GM18526 (cell line): ENCODE data around the gene SPR.

Experiments
- POLR2A ChIP-seq: IDR thresholded peaks from 3 replicates; pipeline ENCODE4 v1.6.1; 2011; ENCODE audit not compliant: insufficient read length; ENCODE audit errors: extremely low read depth

SPR gene

DNA sequence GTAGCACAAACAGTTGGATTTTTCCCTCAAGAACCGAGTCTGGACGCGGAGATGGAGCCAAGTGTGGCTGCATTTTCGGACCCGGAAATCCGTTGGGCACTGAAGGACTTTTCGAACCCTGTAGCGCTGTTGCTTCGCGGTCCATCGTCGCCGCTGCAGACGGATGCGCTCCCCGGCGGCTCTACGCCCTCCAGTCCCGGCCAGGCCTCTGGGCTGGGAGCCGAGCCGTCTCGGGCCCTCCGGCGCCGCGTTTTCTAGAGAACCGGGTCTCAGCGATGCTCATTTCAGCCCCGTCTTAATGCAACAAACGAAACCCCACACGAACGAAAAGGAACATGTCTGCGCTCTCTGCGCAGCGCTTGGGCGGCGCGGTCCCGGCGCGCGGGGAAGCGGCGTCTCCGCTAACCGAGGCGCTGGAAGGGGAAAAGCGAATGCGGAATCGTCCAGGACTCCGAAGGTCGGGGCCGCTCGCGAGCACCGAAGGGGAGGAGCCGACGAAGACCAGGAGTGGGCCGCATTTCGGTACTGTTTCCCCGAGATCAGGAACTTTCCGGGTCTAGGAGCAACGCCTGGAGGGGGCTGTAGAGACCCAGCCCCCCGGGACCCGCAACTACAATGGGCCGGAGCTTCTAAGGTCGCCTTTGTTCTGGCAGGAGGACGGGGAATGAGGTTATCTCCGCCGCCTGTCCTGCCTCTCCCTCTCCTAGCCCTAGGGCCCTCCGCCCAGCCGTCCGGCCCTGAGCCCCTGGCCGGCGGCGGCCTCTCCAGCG lies 33.3 kb downstream of the SPR start:
- TF ChIP-seq POLR2A = no peak

DNA sequence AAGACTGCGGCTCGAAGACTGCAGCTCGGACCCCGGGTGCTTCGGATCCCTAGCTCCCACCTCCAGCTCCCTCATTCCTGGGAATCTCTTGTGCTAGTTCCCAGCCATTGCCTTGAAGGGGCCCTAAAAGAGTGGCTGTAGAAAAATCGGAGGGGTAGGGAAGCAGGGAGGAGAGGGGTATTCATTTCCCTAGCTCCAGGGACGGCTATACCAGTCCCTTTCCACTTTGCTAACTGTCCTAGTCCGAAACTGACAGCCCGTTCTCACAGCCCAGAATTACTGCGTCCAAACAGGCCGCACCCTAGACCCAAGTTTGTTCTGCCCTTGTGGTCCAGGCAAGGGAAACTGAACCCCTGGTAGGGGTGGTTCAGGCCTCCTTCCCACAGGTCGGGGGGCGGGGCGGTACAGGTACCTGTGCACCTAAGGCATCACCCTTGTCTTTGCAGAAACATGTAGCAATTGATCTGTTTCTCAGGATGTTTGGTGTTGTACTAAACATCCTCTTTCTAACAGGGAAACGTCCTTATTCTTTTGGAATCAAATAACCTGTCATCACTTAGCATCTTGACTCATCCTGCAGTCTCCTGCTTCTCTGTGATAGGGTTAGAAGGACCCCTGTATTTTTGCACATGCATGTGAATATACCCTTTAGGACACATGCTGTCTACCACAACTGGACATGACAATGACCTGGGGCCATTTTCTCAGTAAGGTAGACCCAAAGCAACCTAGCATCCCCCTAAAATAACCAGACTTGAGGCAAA lies 34.1 kb downstream of the SPR start:
- no peak for TF ChIP-seq POLR2A

DNA sequence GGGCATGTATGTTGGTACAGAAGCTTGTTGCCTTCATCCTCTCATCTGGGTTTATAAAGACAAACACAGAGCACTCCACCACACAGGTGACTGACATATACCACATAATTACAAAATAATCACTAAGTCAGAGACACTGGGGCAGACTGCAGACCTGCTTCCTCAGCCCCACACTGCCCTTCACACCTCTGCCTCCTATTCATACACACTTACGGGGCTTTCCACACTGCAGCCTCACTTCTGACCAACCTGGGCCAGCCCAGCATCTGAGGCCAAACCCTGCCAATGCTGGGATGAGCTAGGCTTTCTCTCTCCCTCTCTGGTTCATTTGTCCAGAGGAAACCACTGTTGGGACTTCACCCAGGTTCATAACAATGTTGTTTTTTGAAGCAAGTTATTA lies 34.6 kb downstream of the SPR start:
- no peak for TF ChIP-seq POLR2A

DNA sequence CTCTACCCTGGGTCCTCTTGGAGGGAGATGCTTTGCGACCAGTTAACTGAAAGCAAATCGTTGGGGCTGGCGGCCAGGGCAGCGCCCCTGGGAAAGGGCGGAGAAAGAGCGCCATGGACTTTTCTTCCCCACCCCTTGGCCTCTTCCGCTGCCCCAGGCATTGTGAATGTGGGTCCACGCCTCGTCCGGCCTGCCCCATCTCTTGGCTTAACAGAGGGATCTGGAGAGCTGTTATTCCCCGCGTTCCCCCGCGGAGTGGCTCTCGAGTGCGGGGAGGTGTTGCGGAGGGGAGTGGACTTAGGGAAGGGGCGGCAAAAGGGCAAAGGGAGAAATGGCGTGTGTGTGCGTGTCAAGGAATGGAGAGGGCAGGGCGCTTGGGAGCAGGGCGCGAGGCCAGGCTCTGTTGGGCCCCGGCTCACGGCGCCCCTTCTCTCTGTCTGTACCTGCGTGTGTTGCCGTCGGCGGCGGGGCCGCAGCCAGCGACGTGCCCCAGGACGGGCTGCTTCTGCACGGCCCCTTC lies 36.7 kb downstream of the SPR start:
- no peak for TF ChIP-seq POLR2A

DNA sequence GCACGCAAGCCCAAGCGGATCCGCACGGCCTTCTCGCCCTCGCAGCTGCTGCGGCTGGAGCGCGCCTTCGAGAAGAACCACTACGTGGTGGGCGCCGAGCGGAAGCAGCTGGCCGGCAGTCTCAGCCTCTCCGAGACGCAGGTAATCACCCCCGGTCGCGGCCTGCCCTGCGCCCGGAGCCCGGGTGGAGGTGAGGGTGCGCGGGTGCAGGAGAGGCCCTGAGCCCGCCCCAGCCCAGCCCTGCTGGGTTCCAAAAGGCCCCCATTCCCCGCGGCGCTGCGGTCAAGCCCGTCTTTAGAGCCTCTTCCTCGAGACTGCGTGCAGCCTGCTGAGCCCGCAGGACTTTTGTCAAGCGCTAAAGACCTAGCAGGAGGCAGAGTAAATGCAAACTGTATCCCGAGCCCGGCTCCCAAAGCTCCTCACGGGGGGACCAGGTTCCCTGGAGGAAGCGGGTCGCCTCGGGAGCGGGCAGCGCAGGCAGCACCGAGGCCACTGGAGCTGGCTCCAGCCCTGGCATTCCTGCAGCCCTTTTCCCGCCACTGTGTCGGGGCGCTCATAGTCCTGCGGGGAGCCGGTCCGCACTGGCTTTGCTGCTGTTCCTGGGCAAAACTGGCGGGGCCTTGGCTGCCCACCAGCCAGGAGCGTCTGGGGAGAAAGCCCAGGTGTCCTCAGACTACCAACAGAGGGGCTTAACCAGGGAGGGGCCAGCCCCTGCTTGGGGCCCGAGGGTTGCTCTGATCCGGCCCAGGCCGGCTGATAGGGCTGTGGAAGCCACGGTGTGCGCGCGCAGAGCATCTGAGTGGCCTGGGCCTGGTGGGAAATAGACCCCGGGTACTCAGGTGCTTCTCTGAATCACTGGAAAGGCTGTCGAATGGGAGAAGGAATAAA lies 37.4 kb downstream of the SPR start:
- no peak for TF ChIP-seq POLR2A

DNA sequence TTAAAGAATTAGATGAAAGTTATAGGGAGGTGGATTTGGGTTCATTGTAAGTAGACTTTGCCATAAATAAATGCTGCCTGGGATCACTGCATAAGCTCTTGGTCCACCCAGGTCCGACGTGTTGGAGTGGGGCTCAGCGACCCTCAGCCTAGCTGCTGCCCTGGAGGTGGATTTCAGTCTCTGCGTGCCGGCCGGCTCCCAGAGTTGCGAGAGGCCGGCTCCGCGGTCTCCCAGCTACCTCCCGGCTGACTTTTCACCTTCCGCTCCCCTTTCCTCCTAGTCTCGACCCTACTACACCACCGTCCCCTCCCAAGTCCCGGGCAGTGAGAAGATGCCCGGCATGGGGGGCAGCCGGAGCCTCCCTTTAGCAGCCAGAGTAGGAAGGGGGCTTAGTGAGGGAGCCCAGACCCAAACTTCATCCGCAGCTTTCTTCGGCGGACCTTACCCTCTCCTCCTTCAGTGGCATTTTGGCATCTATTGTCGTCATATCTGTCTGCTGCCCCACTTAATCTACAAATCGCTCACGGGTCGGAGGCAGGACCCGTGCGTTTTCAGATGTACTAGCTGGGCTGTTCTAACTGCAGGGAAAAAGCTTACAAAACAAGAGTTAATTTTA lies 38.2 kb downstream of the SPR start:
- TF ChIP-seq POLR2A = no peak

DNA sequence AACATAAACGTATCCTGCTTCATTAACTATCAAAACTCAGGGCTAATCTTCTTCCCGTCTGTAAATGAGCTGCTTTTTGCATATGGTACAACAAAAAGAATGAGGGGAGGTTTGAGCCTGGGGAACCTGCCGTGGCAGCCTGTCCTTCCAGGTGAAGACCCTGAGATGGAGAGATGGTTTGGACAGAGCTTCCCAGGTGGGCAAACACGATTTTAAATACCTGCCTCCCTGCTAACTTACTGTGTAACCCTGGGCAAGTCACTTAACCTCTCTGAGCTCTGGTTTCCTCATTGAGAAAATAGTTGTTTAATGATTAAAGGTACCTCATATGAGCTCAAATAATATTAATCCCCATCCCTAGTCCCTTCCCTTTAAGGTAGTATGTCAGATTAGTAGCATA lies 39.2 kb downstream of the SPR start:
- no peak for TF ChIP-seq POLR2A

DNA sequence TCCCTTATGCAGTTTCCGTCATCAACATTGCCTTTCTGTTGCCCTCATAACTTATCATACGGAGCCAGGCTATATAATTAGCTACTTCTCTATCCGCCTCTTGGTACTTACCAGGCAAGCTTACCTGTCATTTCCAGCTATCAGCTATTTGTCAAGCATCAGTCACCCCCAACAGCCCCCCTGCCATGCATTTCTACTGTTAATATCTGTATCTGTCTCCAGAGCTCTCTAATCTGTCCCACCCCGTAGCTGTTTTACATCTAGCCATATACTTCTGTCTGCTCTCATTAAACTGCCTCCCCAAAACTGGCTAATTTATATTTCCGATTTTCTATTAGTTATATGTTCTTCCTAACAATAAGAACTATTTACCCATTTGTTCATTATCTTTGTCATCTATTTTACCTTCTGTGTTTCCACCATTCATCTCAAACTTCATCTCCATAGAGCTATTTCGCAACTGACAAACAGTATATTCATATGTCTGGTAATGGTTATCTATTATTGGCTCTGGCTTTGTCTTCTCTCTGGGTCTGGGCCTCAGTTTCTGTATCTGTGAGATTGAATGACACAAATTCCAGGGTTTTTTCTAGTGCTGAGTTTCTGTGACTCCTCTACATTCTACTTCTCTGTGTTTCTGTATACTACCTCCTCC lies 39.7 kb downstream of the SPR start:
- TF ChIP-seq POLR2A = no peak

DNA sequence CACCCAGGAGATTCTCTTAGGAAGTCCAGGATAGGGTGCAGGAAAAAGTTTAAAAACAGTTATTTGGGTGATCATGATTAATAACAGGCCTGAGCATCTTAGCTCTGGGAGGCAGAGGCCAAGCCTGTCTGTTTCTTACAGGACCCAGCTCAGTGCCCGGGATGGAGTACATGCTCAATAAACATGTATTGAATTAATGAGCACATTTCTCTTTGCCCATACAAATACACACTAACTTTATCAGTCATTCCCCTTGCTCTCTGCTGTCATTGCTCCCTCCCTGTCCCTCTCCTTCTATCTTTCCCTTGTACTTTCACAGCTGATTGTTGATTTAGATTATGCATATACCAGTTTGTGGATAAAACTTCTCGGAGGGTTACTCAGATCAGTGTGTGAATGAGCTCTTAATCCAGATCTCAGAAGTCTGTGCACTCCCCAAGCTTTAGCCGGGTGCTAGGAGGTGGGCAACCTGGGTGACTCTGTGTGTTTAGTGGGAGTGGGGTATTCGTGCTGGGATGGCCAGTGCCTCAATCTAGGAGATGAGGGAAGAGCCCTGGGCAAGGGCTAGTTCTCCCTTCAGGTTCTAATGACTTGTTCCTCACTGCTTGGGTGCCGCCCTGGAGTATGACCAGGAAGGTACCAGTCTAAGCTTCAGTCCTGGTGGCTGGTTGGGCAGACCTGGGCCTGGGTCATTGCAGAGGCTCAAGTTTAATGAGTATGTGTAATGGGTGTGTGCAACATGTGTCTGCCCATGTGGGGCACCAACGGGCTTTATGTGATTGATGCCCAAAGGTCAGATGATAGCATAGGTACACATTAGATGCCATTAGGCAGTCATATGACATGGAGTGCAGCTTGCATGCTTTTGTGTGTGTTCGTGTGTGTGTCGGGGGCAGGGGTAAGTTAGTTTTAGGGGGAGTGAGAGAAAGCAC lies 40.7 kb downstream of the SPR start:
- no peak for TF ChIP-seq POLR2A

DNA sequence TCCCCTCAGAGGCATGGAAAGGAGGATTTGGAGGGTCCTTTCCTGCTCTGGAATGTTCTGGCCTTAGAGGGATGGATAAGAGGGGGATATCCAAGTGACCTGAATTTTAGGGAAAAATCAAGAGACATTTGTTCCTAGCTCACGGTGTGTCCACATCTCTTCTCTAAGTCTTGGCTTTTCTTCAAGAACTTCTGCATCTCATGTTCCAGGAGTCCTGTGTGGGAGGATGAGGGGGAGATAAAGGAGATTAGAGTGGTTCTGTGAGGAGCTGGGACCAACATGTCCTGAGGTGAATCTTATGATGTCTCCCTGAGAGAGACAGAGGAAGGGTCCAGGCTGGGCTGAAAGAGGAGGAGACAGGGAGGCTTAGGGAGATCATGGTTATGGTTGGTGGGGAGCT lies 41.8 kb downstream of the SPR start:
- no peak for TF ChIP-seq POLR2A

DNA sequence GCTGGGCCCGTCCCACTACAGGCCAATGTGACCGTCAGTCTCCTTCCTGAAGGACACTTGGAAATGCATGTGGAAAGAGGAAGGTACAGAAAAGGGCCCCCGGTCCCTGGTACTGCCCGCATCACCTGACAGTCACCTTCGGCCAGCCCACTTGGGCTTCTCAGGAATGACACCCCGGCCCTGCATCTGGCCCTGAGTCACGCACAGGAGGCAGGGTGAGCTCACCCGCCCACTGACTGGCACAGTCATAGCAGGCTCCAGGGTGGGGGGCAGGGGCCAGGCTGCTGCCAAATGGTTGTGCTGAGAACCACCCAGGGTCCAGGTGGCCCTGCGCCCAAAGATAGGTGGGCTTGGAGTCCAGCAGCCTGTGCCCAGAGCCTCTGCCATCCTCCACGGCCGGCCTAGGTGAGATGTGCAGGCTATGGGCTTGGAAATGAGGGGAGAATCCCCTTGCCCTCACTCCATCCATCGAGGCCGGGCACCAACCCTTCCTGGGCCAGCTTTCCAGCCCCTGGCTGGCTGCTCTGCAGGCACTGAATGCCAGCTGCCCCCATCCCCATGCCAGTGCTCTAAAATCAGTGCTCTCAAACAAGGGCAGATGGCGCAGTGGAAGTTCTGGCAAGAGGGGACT lies 44.2 kb downstream of the SPR start:
- TF ChIP-seq POLR2A = no peak

DNA sequence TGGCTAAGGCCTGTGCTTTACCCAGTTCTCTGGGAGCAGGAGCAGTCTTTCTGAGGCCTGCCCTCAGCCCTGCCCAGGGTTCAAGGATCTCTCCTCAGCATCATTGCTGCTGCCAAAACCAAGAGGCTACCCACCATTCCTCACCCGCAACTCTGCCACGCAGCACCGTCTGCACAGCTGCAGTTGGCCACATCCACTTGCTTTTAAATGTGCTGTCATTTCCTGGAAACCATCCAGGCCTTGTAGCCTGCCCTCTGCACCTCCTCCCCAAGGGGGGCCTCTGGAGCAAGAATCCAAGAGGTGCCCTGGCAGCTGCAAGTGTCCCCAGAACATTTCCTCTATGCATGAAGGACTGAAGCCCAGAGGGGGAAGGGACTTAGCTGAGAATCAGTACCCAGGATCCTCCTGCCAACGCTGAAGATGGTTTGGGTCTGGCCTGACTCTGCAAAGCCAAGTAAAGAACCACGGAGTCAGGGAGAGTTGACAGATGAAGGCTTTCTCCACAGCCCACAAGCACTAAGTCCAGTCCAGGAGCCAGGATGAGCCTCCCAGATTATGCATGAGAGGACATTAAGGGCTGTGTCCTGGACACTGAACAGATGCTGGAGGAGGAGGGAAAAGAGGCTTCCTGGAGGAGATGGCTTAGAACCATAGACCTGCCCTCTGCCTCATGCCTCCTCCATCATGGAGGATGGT lies 45.0 kb downstream of the SPR start:
- TF ChIP-seq POLR2A = no peak
